ENCODE results near the gene C8A.

DNA sequence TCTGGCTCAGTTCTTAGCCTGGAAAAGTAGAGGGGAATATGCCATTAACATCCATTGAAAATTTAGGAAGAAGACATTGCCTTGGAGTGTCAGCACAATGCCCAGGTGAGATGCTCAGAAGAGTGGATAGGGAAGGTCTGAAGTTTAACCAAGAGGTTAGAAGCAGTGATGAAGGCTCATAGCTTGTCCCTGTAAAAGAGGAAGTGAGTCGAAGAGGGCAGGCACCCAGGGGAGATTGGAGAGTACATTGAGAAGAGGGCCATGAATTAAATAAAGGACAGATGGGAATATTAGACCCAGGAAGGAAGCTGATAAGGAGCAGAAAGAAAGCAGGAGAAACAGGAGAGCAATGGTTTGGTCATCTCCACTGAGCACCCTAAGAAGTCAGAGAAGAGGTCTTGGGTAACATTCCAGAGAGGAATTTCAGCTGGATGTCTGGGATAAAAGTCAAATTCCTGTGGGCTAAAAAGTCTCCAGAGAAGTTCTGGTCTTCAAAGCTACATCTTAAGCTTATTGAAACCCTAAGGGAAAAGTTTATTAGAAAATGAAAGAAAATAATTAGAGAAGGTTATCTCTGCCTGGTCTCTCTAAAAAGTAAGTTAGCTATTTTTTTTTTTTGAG, 93.9 kb downstream of the C8A start:
- TF ChIP-seq GABPA (IDR thresholded peaks at IDR 0.05; ENCODE audit: low read depth), result no peak
- TF ChIP-seq, protein P1, sequence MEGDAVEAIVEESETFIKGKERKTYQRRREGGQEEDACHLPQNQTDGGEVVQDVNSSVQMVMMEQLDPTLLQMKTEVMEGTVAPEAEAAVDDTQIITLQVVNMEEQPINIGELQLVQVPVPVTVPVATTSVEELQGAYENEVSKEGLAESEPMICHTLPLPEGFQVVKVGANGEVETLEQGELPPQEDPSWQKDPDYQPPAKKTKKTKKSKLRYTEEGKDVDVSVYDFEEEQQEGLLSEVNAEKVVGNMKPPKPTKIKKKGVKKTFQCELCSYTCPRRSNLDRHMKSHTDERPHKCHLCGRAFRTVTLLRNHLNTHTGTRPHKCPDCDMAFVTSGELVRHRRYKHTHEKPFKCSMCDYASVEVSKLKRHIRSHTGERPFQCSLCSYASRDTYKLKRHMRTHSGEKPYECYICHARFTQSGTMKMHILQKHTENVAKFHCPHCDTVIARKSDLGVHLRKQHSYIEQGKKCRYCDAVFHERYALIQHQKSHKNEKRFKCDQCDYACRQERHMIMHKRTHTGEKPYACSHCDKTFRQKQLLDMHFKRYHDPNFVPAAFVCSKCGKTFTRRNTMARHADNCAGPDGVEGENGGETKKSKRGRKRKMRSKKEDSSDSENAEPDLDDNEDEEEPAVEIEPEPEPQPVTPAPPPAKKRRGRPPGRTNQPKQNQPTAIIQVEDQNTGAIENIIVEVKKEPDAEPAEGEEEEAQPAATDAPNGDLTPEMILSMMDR (IDR thresholded peaks at IDR 0.05; ENCODE audit: insufficient read depth, low read length), result no peak
- no peak for TF ChIP-seq POLR2AphosphoS5 (IDR thresholded peaks at IDR 0.05; ENCODE audit: low read depth)
- TF ChIP-seq, protein P2, sequence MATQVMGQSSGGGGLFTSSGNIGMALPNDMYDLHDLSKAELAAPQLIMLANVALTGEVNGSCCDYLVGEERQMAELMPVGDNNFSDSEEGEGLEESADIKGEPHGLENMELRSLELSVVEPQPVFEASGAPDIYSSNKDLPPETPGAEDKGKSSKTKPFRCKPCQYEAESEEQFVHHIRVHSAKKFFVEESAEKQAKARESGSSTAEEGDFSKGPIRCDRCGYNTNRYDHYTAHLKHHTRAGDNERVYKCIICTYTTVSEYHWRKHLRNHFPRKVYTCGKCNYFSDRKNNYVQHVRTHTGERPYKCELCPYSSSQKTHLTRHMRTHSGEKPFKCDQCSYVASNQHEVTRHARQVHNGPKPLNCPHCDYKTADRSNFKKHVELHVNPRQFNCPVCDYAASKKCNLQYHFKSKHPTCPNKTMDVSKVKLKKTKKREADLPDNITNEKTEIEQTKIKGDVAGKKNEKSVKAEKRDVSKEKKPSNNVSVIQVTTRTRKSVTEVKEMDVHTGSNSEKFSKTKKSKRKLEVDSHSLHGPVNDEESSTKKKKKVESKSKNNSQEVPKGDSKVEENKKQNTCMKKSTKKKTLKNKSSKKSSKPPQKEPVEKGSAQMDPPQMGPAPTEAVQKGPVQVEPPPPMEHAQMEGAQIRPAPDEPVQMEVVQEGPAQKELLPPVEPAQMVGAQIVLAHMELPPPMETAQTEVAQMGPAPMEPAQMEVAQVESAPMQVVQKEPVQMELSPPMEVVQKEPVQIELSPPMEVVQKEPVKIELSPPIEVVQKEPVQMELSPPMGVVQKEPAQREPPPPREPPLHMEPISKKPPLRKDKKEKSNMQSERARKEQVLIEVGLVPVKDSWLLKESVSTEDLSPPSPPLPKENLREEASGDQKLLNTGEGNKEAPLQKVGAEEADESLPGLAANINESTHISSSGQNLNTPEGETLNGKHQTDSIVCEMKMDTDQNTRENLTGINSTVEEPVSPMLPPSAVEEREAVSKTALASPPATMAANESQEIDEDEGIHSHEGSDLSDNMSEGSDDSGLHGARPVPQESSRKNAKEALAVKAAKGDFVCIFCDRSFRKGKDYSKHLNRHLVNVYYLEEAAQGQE (IDR thresholded peaks at IDR 0.05; ENCODE audit: insufficient replicate concordance, low read depth), result no peak
- peak; percentile 94 for TF ChIP-seq SPI1 (IDR thresholded peaks at IDR 0.05; ENCODE audit: borderline replicate concordance, low read depth)
